Stimulated activated CD8-positive, alpha-beta memory T cell treated with anti-CD3 and anti-CD28 coated beads, Interleukin-7, amount 100 ng/mL, for 48 hours (primary cell): Measurements from ENCODE around the gene CNTRL.

ENCODE experiments used
- DNase-seq, 2 donors: peaks; one replicate each; pipeline ENCODE4 v3.0.0-alpha.2; 2020; ENCODE audit warnings: low read depth in 1 of 2; ENCODE audit errors: extremely low read depth in 1 of 2

The CNTRL gene

DNA sequence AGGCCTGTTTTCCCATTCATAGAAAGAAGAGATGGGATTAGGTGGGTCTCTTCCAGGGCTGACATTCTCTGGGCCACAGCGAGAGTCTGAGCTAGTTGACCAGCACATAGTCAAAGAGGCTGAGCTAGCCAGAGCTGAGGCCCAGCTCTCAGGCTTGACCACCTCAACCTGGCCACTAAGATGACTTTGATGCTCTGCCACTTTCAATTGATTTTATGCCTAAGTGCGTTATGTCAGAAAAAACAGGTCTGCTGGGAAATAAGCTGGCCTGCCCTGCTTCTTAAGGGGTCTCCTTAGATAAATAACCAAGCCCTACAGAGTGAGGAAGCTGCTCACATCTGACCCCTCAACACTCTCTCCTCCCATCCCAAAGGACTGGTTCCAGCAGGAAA is 146.9 kb downstream of the CNTRL start:
- no peak for DNase-seq

- DNase-seq, result no peak
These were observed 147.9 kb downstream of the CNTRL start for GRCh38 chr9:121222524-121223171.

- no peak for DNase-seq
These were observed 150.5 kb downstream of the CNTRL start for GRCh38 chr9:121225240-121225639.

DNA sequence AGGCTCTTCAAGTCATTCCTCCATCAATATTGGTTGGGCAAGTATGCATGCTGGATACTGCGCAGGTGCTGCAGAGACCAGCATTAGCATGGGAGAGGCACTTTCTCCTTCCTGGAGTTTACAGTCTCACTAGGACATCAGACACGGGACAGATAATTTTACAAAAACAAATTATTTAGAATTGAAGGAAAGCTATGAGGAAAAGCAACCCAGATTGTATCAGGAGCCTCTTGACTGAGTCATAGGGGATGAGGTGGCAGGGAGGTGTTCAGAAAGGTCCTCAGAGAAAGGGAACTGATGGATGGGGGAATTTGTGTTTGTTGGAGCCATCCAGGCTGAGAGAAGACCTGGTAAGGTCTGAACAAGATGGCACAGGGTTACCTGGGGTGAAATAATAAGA is 151.4 kb downstream of the CNTRL start:
- DNase-seq, result no peak
